ENCODE measurements around the gene MAN1C1. TPM values are rescaled to one million over a fixed set of nuclear protein-coding genes. Genes with fewer than 3 reads are reported as not detected.

Gene MAN1C1
- total RNA-seq, 1 donor from 2014 or later = 19.5 TPM

DNA sequence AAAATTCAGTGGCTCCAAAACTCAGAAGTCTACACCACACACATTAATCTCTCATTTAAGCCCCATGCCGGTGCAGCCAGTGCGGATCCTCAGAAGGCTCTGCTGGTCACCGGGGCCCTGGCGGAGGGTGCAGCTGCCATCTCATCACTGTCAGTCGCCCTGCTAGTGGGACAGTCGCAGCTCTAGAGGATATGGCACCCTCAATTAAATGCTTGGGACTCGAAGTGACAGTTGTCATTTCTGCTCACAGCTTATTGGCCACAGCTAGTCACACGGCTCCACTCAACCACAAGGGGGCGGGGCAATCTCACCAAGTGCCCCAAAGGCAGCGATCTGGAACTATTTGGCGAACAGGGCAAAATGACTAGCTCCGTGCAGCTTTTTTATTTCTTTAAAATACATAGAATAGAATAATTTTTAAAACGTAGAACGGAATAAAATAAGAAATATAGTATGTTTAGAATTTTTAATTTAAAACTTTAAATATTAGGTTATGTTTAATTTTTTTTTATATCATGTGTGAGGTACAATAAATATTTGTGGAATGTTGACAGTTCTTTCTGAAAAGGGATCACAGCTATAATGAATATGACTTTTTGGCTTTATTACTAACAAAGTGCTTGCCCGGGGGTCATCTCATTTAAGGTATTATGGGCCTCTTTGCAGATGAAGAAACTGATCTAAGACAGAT, 8.0 kb upstream of the MAN1C1 start:
- intact Hi-C loops (cut with DNase I) = loop anchor here (1.0 kb wide), 1 partner anchor 188 kb away; no protein-coding TSS in a partner anchor
- DNase-seq (ENCODE audit: missing footprints) (peak; percentile 94), ATAC-seq (peak; percentile 88)

DNA sequence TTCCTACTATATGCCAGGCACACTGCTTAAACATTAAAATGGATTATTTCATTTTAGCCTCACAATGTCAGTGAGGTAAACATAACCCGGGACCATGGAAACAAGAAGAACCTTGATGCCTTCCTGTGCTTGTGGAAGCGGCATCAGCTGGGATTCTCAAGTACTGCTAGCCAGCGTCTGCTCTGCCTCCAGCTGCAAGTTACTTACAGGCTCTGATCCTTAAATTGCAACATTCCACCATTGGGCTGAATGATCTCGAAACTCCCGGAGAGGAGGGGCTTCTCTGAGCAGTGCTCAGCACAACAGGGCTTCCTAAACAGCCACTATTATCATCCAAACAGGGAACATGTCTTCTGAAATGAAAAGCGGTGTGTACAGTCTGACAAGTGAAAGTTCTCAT, 6.7 kb upstream of the MAN1C1 start:
- DNase-seq (ENCODE audit: missing footprints) (no peak), ATAC-seq (peak; percentile 25)
- intact Hi-C loops (cut with DNase I) = no loop called here

DNA sequence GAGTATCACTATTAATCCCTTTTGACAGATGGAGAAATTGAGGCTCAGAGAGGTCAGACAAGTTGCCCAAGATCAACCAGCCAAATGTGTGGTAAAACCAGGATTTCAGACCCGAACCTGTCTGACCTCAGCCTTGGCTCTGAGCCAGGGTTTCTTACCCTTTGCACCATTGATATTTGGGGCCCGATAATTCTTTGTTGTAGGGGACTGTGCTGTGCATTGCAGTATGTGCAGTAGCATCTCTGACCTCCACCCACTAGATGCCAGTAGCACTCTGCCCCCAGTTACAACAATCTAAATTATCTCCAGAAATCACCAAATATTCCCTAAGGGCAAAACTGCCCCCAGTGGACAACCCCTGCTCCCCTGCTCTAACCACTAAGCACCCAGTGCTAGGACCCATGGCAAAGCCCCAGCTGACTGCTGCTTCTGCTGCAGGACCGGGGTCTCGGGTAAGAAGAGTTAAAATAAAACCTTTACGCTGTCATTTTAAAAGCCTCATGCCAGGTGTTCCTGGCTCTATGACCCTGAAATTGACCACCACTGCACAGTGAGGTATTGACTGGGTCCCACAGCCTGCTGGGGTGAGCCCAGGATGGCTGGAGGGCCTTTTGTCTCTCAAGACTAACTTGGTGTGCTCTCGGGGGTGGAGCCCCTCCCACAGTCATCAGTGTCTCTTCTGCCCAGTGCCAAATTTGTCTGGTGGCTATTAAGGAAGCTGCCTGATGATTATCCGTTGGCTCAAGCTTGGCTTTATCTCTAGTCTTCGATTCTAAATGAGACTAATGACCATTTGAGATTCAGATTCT, 5.6 kb upstream of the MAN1C1 start:
- intact Hi-C loops (cut with DNase I) = no loop called here
- ATAC-seq (no peak), DNase-seq (ENCODE audit: missing footprints) (no peak)

DNA sequence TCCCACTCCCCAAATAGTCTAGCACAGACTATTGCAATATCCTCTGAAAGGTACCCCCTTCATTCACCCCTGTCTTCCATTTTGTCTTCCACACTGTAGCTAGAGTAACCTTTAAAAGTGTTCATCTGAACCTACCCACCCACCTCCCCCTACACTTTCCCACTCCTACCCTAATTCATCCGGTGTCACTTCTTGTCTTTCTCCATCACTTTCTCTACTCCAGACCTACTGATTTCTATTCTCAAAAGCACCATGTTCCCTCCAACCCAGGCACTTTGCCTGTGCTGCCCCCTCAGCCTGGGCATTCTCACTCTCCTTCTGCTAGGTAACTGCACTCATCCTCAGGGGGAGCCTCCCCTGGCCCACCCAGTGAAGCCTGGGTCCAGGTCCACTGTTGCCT, 4.7 kb upstream of the MAN1C1 start:
- DNase-seq (ENCODE audit: missing footprints) = no peak
- intact Hi-C loops (cut with DNase I) = no loop called here

DNA sequence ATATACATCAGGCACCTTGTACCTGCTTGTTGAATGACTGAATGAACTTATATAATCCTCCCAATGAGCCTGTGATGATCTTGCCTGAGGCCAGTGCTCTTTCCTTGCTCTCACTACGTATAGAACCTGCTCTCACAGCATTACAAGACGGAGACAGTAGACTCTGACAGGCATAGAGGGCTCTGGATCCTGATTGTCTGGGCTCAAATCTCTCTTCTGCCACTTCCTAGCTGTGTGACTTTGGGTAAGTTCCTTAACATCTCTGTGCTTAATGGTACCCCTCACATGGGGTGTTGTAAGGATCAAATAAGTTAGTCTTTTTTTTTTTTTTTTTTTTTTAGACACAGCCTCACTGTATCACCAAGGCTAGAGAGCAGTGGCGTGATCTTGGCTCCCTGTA, 4.2 kb upstream of the MAN1C1 start:
- intact Hi-C loops (cut with DNase I) = no loop called here
- no peak for DNase-seq (ENCODE audit: missing footprints)
- ATAC-seq = no peak

More for the DNA sequence above, 4.7 kb upstream of the MAN1C1 start:
- ATAC-seq = no peak

DNA sequence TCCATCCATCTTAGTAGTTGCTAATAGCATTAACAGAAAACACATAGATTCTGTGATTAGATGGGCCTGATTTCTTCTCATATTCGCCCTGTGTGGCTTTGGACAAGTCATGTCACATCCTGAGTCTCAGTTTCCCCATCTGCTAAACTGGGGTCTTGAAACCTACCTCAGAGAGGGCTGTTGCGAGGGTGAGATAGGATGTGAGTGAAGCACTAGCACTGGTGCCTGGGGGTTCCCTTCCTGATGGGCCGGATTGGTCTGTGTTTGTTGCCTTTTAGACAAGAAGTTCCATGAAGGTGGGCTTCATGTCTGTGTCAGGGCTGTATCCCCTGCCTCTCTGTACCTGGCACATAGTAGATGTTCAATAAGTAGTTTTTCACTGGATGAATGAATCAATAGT, 3.5 kb upstream of the MAN1C1 start:
- ATAC-seq (no peak), DNase-seq (ENCODE audit: missing footprints) (no peak)
- intact Hi-C loops (cut with DNase I) = no loop called here

DNA sequence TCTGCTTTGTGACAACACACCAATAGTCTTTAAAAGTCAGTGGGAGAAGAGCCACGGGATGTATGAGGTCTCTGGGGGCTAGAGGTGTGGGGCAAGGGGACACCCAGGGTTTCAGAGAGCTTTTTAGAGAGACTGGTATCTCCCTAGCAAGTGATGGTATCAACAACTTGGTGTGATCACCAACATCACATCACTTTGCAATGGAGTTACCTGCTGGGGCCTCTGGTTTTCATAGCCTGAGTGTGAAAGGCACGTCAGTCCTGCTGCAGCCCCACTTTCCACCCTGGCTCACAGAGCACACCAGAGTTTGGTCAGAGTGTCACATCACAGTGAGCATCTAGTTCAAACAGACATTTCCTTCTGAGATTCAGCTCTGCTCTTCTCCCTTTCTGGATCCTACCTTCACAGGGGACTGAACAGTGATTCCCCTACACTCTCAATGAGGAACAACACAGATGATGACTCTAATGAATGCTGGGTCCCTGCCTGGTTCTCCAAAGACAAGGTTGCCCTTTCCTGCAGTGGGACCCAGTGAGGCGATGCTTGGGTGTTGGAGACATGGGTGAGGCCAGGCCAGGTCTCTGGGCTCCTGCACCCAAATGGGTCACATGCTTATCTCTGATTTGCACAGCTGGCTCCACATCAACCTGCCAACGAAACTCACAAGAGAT, 2.0 kb upstream of the MAN1C1 start:
- no peak for DNase-seq (ENCODE audit: missing footprints)
- ATAC-seq = no peak
- intact Hi-C loops (cut with DNase I) = loop anchor here (5.0 kb wide), 1 partner anchor 67 kb away; no protein-coding TSS in a partner anchor

DNA sequence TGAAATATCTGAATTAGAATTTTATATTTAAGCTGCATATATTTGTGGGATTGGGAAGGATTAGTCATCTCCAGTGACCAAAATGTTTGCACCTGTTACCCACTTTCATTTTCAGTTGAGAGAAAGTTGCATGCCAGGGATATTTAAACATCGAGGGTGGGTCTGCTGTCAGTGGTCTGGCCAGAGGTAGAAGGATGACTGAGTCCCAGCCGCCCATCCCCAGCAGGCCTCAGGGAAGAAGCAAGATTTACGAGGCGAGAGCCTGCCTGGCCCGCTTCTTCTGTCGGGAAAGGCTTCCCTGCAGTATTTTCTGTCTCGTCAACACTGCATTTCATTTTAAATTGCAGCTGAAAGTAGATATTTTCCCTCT, 1.4 kb upstream of the MAN1C1 start:
- ATAC-seq = no peak
- intact Hi-C loops (cut with DNase I) = loop anchor here (5.0 kb wide), 1 partner anchor 68 kb away; no protein-coding TSS in a partner anchor

DNA sequence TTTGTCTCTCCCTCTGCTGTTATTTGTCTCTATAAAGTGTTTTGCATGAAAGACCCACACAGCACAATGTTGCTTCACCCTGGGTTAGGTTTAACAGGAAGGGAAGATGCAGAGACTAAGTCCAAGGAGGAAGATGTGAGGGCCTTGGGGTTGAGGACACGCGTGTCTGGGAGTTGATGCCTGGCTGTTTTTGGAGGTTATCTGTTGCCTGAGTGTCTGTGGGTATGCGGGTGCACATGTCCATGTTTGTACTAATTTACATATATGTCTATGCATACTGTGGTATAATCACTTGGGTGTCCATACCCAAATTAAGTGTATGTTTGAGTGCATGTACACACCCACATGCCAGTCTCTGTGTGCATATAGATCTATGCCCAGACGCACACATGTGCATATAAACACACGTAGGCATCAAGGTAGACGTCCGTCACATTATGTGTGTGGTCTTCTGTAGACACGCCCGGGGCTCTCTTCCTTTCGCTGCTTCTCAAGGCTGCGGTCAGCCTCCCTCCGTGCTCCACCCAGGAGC, 962 bp upstream of the MAN1C1 start:
- no peak for ATAC-seq
- no peak for DNase-seq (ENCODE audit: missing footprints)
- intact Hi-C loops (cut with DNase I) = loop anchor here (1.0 to 5.0 kb wide), 4 partner anchors 43 to 129 kb away; no protein-coding TSS in a partner anchor

More for the DNA sequence above, 1.4 kb upstream of the MAN1C1 start:
- DNase-seq (ENCODE audit: missing footprints) = no peak

DNA sequence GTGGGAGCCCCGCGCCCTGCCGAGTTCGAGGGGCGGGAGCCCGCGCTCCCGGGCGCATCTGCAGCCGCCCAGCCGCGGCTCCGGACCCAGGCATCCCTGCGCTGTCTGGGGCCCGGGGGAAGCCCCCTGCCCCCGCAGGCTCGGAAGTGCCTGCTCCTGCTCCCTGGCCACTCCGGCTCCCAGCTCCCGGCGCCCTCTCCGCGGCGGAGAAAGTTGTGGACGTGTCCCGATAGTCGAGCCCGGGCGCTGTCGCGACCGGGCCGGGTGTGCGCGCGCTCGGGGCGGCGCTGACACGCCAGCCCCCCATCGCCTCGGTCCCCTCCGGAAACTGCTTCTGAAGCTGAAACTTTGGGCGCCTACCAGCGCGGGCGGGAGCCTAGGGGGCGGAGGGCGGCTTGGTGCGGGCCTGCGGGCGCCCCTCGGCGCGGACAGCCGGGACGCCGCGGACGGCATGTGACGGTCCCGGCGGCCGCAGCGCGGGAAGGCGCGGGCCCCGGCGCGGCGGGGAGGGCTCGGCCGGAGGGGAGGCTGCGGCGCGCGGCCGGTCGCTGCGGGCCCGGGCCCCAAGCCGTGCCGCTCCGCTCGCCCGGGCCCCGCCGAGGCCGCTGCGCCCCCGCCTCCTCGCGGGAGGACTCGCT, 515 bp downstream of the MAN1C1 start:
- ATAC-seq (no peak), DNase-seq (ENCODE audit: missing footprints) (no peak)
- intact Hi-C loops (cut with DNase I) = loop anchor here (1.0 to 5.0 kb wide), 4 partner anchors 42 to 128 kb away; no protein-coding TSS in a partner anchor

DNA sequence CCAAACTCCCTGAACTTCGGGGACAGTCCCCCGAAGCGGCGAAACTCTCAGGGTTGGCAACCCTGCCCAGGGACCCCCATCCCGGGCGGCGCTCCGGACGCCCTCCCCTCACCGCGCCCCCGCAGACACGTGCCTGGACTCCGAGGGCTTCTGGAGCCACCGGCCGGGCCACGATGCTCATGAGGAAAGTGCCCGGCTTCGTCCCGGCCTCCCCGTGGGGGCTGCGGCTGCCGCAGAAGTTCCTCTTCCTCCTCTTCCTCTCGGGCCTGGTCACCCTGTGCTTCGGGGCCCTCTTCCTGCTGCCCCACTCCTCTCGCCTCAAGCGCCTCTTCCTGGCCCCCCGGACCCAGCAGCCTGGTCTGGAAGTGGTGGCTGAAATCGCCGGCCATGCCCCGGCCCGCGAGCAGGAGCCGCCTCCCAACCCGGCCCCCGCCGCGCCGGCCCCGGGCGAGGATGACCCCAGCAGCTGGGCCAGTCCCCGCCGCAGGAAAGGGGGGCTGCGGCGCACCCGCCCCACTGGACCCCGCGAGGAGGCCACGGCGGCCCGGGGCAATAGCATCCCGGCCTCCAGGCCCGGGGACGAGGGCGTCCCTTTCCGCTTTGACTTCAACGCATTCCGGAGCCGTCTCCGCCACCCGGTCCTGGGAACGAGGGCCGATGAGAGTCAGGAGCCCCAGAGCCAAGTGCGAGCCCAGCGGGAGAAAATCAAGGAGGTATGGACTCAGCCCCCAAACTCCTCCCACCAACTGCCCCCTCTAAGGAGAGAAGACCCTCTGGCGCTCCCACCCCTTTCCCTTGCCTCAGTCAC, 1.2 kb downstream of the MAN1C1 start:
- DNase-seq (ENCODE audit: missing footprints) (peak; percentile 75), ATAC-seq (no peak)
- intact Hi-C loops (cut with DNase I) = loop anchor here (2.0 to 5.0 kb wide), 3 partner anchors 41 to 127 kb away; no protein-coding TSS in a partner anchor

DNA sequence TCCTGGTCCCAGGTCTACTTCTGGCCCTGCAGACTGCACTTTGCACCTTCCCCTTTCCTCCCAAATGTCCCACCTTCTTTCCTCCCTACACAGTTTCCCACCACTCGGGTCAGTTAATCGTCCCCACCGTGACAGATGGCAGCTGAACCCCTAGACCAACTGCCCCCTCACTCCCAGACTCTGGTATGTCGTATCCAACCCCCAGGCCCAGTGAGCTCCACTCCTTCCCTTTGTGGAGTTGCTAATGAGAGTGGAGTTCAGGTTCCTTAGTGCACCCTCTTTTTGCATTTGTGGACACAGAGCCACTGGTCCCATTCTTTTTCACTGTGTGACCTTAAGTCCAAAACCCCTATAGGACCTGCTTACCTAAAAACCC, 1.8 kb downstream of the MAN1C1 start:
- intact Hi-C loops (cut with DNase I) = loop anchor here (5.0 kb wide), 1 partner anchor 71 kb away; no protein-coding TSS in a partner anchor
- DNase-seq (ENCODE audit: missing footprints) = no peak
- no peak for ATAC-seq

DNA sequence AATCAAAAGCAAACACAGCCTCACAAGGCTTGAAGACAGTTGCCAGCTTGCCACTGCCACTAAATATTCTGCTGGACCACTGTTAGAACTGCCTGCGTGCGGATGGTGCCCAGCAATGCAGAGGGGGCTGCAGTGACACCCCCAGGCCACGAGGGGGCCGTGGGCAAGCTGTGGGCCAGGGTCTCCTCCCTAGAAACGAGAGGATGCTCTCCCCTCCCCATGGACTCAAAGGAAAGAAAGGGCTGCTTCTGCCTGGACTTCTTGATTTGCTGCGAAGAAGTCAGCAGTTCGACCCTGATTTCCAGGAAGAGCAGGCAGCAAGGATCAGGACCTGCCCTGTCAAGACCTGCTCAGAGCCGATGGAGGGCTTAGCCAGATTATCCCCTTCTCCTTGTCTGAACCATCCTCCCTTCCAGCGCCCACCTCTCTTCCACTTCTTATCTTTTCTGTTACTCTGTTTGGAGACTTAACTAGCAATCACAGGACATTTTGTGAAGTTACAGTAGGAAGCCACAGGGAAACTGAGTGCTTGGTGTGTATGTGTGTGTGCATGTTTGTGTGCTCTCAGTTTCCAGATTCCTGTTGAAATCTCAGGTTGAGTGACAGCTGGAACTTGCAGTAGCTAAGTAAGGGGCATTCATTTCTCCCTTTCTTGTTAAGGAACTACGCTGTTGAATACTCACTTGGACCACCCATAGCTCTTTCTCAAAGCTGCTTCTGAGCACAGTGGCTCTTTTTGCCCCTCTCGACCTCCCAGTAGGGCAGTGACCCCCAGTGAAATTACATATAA, 2.7 kb downstream of the MAN1C1 start:
- ATAC-seq = no peak

DNA sequence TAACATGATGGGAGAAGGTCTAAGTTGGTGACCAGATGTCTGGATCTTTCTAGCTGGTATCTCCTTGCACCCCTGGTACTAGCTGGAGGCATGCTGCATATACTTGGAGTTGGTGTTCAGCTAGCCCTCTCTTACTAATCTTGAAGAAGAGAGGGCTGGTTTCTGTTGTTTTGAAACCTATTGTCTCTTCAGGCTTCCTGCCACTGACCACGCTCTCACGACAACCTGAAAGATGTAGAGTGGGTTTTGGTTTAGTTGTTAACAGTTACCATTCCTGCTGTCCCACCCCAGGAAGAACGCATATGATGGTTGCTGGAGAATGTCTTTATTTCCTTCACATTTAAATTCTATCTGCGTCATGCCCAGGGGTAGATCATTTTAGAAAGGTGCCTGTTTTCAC, 3.6 kb downstream of the MAN1C1 start:
- ATAC-seq (no peak), DNase-seq (ENCODE audit: missing footprints) (no peak)
- intact Hi-C loops (cut with DNase I) = no loop called here

More for the DNA sequence above, 2.7 kb downstream of the MAN1C1 start:
- DNase-seq (ENCODE audit: missing footprints) = no peak
- intact Hi-C loops (cut with DNase I) = loop anchor here (5.0 kb wide), 1 partner anchor 72 kb away; no protein-coding TSS in a partner anchor

DNA sequence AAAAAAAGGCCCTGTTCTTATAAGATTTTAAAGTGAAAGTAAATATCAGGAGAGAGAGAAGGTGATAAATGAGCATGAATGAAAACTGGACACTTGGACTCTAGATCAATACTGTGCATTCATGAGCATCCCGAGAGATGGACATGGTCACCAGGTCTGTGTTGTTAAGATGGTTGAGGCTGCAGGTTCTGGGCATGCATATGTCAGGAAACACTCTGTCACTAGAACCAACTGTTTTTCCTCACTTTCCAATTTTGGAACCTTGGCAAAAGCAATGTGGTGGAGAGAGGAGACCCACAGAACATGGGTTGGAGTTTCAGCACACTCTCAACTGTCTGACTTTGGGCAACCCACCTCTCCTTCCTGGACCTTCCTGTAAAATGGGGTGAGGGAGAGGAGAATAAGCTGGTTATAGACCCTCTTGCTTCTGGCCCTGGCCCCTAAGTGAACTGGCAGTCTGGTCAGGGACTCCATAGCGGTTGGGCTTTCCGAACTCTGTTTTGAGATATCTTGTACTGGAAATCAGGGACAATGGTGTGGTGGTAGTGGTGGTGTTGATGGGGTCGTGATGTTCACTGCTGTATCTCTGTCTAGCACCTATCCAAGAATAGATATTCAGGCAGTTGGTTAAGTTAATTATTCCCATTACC, 4.2 kb downstream of the MAN1C1 start:
- DNase-seq (ENCODE audit: missing footprints) = no peak
- no peak for ATAC-seq
- intact Hi-C loops (cut with DNase I) = no loop called here

DNA sequence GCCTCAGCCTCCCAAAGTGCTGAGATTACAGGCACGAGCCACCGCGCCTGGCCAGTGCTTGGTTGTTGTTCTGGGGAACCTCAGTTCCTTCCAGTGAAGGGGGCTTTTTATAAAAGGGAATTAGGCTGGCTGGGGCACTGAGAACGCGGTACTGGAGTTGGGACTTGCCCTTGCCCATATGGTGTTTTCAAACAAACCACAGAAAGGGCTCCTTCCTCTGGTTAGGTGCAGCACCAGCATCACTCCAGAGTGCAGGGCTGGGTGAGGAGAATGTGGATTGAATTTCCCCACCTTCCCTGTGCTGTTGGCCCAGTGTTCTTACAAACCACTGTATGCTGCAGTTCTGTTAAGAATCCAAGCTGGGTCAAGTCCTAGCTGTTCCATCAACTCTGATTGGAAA, 5.3 kb downstream of the MAN1C1 start:
- intact Hi-C loops (cut with DNase I) = no loop called here

DNA sequence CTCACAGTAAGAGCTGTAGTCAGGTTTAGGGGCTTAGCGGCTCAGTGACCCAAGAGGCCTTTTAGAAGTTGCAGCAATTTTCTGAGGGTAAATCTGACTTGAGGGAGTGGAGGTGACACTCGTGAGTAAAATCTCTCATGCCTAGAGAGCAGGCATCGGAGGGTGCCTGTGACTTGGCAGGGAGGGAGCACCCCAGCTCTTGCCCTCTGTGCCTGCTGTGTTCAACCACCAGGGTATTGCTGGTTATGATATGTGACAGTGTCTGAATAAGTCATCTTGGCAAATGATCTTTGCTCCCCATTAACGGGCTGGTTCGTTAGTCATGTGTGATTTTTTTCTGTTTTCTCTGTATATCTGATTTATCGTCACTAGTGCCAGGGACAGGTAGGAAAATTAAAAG, 5.9 kb downstream of the MAN1C1 start:
- ATAC-seq = no peak
- intact Hi-C loops (cut with DNase I) = no loop called here

More for the DNA sequence above, 5.3 kb downstream of the MAN1C1 start:
- DNase-seq (ENCODE audit: missing footprints) = no peak
- ATAC-seq = no peak

More for the DNA sequence above, 5.9 kb downstream of the MAN1C1 start:
- DNase-seq (ENCODE audit: missing footprints) = no peak
